C4-2B (cell line): ENCODE measurements around the gene FOXO6.

Source experiments
- H3K27ac ChIP-seq: fragments of 450-650 bp; 2 replicates; pipeline ENCODE4 v1.5.1; 2017
- ZFX ChIP-seq: fragments of 450-650 bp; IDR thresholded peaks from 2 replicates; pipeline ENCODE4 v1.6.1; 2017
- TF ChIP-seq, protein P1 (sequence below): fragments of 450-650 bp; conservative IDR thresholded peaks from 2 replicates; pipeline ENCODE4 v1.5.1; 2017; ENCODE audit warnings: mild to moderate bottlenecking

The FOXO6 gene

DNA sequence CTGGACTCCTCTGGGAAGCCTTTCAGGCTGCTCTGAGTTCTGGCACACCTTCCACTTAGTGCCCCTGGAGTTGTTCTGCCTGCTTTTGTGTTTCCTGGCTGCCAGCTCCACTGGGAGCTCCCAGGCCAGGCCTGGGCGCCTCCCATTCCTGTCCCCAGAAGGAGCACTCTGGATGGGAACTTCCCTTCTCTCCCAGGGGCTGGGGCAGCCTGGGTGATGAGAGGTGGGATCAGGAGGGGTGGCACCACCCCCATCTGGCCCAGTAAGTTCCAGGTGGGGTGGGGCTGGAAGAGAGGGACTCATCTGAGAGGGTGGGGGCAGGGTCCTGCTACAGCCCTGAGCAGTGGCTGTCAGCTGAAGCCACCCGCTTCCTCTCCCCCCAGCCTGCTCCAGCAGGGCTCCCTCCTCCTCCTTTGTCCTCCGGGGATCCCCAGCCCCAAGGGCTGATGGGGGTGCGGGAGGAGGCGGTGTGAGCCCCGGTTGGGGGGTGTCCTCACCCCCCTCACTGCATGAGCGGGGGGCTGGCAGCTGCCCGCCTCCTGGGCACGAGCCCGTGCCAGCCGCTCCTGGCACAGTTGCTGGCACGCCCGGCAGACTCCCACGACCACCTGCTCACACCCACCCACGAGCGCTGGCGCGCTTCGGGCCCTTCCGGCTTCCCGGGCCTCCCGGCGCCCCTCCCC is 4.7 kb downstream of the FOXO6 start:
- H3K27ac ChIP-seq, result peak overlapping the region; percentile 80
- TF ChIP-seq, protein P1, sequence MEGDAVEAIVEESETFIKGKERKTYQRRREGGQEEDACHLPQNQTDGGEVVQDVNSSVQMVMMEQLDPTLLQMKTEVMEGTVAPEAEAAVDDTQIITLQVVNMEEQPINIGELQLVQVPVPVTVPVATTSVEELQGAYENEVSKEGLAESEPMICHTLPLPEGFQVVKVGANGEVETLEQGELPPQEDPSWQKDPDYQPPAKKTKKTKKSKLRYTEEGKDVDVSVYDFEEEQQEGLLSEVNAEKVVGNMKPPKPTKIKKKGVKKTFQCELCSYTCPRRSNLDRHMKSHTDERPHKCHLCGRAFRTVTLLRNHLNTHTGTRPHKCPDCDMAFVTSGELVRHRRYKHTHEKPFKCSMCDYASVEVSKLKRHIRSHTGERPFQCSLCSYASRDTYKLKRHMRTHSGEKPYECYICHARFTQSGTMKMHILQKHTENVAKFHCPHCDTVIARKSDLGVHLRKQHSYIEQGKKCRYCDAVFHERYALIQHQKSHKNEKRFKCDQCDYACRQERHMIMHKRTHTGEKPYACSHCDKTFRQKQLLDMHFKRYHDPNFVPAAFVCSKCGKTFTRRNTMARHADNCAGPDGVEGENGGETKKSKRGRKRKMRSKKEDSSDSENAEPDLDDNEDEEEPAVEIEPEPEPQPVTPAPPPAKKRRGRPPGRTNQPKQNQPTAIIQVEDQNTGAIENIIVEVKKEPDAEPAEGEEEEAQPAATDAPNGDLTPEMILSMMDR, result no peak
- TF ChIP-seq ZFX, result no peak

DNA sequence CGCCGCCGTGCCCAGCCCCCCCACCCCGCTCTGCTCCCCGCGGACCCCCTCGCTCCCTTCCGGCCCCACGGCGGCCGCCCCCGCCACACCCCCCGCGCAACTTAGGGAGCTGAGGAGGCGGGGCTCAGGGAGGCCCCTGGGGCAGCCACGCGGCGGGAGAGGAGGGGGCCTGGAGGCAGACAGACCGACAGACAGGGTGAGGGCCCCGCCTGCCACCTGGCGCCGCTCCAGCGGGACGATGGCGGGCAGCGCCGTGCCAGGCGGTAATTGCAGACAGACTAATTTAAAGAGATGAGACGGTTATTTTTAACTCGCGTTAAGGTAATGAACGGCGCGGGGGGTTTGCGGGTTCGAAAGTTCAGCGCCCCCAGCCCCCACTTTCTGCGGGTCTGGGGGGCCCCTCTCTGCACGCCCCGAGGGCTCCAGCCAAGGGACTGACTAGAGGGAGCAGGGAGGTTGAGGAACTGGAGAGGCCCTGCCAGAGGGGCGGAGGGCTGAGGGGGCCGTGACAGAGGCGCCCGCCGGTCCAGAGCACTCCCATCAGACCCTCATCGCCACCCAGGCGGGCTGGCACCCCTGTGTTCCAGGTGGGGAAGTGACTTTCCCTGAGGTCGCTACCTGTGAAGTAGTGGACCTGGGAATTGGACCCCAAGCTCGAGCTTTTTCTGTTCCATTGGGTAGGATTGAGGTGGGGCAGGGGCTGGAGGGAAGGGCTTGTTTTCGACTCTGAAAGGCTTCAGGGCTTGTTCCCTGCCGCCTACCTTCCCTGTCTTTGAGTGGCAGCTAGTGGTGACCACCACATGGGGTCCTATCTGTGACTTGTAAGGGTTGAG is 5.4 kb downstream of the FOXO6 start:
- TF ChIP-seq ZFX, result no peak
- TF ChIP-seq, protein P1, result no peak
- peak overlapping the region; percentile 80 for H3K27ac ChIP-seq

DNA sequence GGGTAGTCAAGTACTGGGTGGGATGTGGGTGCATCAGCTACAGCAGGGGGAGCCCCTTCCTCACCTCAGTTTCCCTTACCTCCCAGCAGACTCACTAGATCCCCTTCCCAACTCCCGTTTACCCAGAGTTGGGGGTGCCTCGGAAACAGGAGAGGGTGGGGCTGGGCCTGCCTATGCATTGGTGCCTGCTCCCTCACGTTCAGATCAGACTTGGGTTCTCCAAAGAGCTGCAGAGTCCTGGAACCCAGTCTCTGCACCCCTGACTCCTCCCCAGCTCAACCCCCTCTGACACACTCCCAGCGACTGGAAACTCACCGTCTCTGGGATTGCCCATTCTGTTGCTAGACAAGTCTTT is 6.0 kb downstream of the FOXO6 start:
- TF ChIP-seq ZFX, result no peak
- TF ChIP-seq, protein P1, result no peak
- no peak overlapping the region for H3K27ac ChIP-seq

DNA sequence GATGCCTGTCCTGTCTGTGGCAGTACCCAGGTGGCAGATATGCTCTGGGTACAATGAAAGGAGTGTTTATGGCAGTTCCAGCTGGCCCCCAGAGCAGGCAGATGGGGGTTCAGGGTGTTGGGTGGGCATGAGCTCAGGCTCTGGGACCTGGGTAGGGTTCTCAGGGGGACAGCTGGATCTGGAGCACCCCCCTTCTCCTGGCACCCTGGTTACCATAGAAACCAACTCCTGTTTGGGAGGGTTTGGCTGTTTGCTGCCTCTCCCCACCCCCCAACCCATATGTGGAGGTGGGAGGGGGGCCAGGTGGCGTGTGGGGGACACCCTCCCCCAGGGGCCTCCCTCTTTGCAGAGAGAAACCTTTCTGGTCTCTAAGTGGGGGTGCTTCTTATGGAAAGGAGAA is 7.1 kb downstream of the FOXO6 start:
- H3K27ac ChIP-seq, result no peak overlapping the region
- TF ChIP-seq, protein P1, result no peak
- TF ChIP-seq ZFX, result no peak

DNA sequence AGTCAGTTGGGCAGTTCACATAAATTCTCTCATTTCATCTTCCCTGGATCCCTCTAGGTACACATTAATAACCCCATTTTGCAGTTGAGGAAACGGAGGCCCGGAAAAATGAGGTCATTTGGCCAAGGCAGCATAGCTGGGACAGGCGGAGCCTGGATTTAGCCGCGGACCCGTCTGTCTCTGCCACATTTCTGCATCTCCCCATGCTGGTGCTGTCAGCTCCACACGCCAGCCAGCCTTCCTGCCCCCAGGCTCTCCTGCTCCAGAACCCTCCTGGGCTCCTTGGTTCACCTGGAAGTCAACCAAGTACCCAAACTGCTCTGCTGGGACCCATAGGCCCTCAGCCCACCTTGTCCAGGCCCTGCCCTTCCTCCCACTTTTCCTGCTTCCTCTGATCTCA is 7.6 kb downstream of the FOXO6 start:
- peak overlapping the region; percentile 48 for H3K27ac ChIP-seq
- no peak for TF ChIP-seq ZFX
- TF ChIP-seq, protein P1, result no peak

DNA sequence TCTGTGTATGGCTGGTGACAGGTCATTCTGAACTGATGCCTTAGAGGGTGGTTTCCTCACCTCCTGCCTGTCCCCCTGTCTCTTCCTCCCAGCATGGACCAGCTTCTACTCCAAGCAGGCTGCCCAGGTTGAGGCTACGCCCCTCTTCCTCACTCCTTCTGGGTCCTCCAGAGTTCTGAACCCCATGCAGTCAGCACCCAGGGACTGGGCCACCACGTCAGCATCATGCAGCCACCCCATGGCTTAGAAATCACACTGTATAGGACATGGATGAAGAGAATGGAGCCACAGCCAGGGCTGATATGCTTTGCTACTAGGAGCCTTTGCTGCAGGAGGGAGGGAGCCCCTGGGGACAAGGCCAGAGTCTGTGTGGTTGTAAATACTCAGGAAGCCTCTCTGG is 8.3 kb downstream of the FOXO6 start:
- TF ChIP-seq ZFX, result no peak
- TF ChIP-seq, protein P1, result no peak
- peak overlapping the region; percentile 48 for H3K27ac ChIP-seq

DNA sequence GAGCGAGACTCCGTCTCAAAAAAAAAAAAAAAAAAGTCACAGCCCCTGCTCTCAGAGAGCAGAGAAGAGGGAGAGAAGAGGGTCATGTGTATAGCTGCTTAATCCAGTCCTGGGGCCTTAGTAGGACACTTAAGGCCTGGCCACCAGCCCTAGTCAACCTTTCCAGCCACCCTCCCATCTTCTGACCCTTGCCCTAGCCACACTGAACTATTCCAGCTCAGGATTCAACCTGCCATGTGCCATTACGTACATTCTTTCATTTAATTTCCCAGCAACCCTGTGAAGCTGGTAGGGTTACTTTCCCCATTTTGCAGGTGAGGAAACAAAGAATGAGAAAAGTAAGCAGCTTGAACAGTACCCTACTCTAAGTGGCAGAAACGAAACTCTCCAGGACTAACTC is 9.0 kb downstream of the FOXO6 start:
- peak overlapping the region; percentile 72 for H3K27ac ChIP-seq
- TF ChIP-seq, protein P1, result no peak
- no peak for TF ChIP-seq ZFX
